ENCODE measurements around the gene SYNCRIP. TPM values are rescaled to one million over a fixed set of nuclear protein-coding genes. Genes with fewer than 3 reads are reported as not detected.

The SYNCRIP gene
- total RNA-seq, 1 experiment from 2014 or later, result 199 TPM

DNA sequence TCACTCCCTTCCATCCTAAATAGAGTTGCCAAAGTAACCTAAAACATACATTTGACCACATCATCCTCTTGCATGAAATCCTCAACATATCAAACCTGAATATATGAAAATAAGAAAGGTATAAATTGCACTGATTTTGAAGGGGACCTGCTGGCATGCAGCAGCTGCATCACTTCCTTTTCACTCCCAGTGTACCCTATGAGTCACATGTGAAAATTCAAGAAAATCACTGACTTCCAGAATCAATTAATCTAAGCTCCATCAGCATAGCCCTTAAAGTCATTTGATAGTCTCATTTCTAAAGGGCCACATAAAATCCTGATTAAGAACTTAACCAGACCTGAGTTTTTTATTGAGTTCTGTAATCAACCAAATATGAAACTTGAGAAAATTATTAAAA lies 73.4 kb downstream of the SYNCRIP start:
- DNase-seq, result no peak
- H4K5ac ChIP-seq (ENCODE audit: insufficient read length, low read depth, low read length), result no peak overlapping the region
- no peak overlapping the region for H3K9ac ChIP-seq (ENCODE audit: extremely low read depth, insufficient read length, low read length)
- no peak overlapping the region for H2AK5ac ChIP-seq (ENCODE audit: insufficient read length, low read length)
- no peak overlapping the region for H2BK15ac ChIP-seq (ENCODE audit: low read depth, low read length)
- TF ChIP-seq, protein P1, sequence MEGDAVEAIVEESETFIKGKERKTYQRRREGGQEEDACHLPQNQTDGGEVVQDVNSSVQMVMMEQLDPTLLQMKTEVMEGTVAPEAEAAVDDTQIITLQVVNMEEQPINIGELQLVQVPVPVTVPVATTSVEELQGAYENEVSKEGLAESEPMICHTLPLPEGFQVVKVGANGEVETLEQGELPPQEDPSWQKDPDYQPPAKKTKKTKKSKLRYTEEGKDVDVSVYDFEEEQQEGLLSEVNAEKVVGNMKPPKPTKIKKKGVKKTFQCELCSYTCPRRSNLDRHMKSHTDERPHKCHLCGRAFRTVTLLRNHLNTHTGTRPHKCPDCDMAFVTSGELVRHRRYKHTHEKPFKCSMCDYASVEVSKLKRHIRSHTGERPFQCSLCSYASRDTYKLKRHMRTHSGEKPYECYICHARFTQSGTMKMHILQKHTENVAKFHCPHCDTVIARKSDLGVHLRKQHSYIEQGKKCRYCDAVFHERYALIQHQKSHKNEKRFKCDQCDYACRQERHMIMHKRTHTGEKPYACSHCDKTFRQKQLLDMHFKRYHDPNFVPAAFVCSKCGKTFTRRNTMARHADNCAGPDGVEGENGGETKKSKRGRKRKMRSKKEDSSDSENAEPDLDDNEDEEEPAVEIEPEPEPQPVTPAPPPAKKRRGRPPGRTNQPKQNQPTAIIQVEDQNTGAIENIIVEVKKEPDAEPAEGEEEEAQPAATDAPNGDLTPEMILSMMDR (conservative IDR thresholded peaks at IDR 0.05), result no peak
- no peak overlapping the region for H3K4ac ChIP-seq (ENCODE audit: low read depth, low read length)
- no peak overlapping the region for H3K23ac ChIP-seq (ENCODE audit: insufficient read length, low read depth, low read length)
- Mint-ChIP-seq H3K27me3 (ENCODE audit: low read depth) (no peaks in the 10 kb centered on the region), H3K4me1 (no peaks in the 10 kb centered on the region), H3K27ac (peak overlapping the region in 2 of 3 experiments; percentile 36 to 50; a peak in 3 of 7 replicates), H3K4me3 (no peak overlapping the region), H3K9me3 (peaks cover 0 to under 1% of the 10 kb centered on the region in 2 experiments; a peak in 1 of 5 replicates), H3K36me3 (ENCODE audit: insufficient read depth in 1 of 3, low read depth in 3 of 3) (peaks cover 2 to 13% (median 7%) of the 10 kb centered on the region in 3 experiments; a peak in 6 of 7 replicates)
- no peaks in the 10 kb centered on the region for H4K20me1 ChIP-seq (ENCODE audit: control insufficient read depth, insufficient read depth, insufficient read length)
- H3K4me1 ChIP-seq (ENCODE audit: insufficient read depth, low read length), result no peaks in the 10 kb centered on the region
- no peak overlapping the region for H3K14ac ChIP-seq (ENCODE audit: insufficient read depth, low read length)
- no peaks in the 10 kb centered on the region for H3K79me1 ChIP-seq (ENCODE audit: insufficient read depth, low read depth, low read length, poor library complexity, severe bottlenecking)
- H2AFZ ChIP-seq (ENCODE audit: low read length), result no peak overlapping the region
- H3K27me3 ChIP-seq (ENCODE audit: insufficient read depth, low read length), result no peaks in the 10 kb centered on the region
- H2BK5ac ChIP-seq (ENCODE audit: insufficient read length, low read length), result no peak overlapping the region
- no peaks in the 10 kb centered on the region for H3K9me3 ChIP-seq (ENCODE audit: control insufficient read depth, low read depth, low read length)
- H4K91ac ChIP-seq (ENCODE audit: insufficient read length, low read depth, low read length), result no peak overlapping the region
- no peak overlapping the region for H3T11ph ChIP-seq (ENCODE audit: low read length)
- H3K4me2 ChIP-seq (ENCODE audit: insufficient read depth, insufficient read length, low read length), result no peak overlapping the region
- H4K8ac ChIP-seq (replicated peaks; ENCODE audit: insufficient read length, low read depth, low read length), result no peak overlapping the region
- no peak overlapping the region for H3K18ac ChIP-seq (ENCODE audit: insufficient read length, low read depth, low read length)
- no peak overlapping the region for H2BK120ac ChIP-seq (ENCODE audit: low read depth, low read length, poor library complexity, severe bottlenecking)
- H2BK20ac ChIP-seq (ENCODE audit: low read depth, low read length, poor library complexity, severe bottlenecking), result no peak overlapping the region
- H3K79me2 ChIP-seq (ENCODE audit: insufficient read depth, low read length), result no peaks in the 10 kb centered on the region
- no peak overlapping the region for H3K27ac ChIP-seq (ENCODE audit: insufficient read length, low read depth, low read length)
- H3K23me2 ChIP-seq (ENCODE audit: insufficient read length, low read depth, low read length, poor library complexity, severe bottlenecking), result no peaks in the 10 kb centered on the region
- no peak overlapping the region for H3K56ac ChIP-seq (ENCODE audit: insufficient read length, low read depth, low read length)
- H2BK12ac ChIP-seq (ENCODE audit: insufficient read length, low read depth, low read length), result no peak overlapping the region

Data from H9 (cell line).